ENCODE measurements around the gene SUGCT. TPM values are rescaled to one million over a fixed set of nuclear protein-coding genes. Genes with fewer than 3 reads are reported as not detected.

The SUGCT gene
- total RNA-seq, 1 experiment from 2014 or later, result 9.9 TPM

DNA sequence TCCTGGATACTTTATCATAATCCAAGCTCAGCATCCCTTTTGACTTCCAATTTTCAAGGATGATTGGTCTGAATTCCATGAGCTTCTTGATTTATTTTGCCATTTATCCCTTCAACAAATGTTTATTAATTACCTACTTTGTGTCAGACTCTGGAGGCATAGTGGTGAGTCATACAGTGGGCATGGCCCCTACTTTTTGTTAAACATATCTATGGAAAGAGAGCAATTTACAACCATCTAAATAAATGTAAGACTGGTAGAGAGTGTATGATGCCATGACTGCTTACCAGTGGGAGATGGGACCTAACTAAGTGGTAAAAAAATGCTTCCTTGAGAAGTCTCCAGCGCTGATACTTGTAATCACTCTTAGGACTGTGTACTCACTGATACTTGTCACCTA lies 286.6 kb downstream of the SUGCT start:
- H3K9me3 ChIP-seq, result no peaks in the 10 kb centered on the region
- Mint-ChIP-seq H3K4me3 (ENCODE audit: unreplicated experiment) (no peak overlapping the region), H3K36me3 (ENCODE audit: insufficient read depth, unreplicated experiment) (no peaks in the 10 kb centered on the region), H3K4me1 (ENCODE audit: low read depth, unreplicated experiment) (peaks cover 6% of the 10 kb centered on the region), H3K27me3 (ENCODE audit: insufficient read depth, unreplicated experiment) (no peaks in the 10 kb centered on the region), H3K27ac (ENCODE audit: unreplicated experiment) (no peak overlapping the region), H3K9me3 (ENCODE audit: unreplicated experiment) (no peaks in the 10 kb centered on the region)
- H3K4me3 ChIP-seq (ENCODE audit: low read depth, low read length), result no peak overlapping the region
- intact Hi-C loops (cut with micrococcal nuclease; ENCODE audit: unreplicated experiment), result no loop called here
- no peaks in the 10 kb centered on the region for H3K27me3 ChIP-seq (replicated peaks; ENCODE audit: control insufficient read depth, insufficient read depth, low read length)
- no peaks in the 10 kb centered on the region for H3K4me1 ChIP-seq
- no peak for DNase-seq
- no peaks in the 10 kb centered on the region for H3K36me3 ChIP-seq (ENCODE audit: control insufficient read depth, insufficient read depth, low read length)
- ChIA-PET POLR2A (no interaction called here), CTCF (no interaction called here)
- TF ChIP-seq, protein P1, sequence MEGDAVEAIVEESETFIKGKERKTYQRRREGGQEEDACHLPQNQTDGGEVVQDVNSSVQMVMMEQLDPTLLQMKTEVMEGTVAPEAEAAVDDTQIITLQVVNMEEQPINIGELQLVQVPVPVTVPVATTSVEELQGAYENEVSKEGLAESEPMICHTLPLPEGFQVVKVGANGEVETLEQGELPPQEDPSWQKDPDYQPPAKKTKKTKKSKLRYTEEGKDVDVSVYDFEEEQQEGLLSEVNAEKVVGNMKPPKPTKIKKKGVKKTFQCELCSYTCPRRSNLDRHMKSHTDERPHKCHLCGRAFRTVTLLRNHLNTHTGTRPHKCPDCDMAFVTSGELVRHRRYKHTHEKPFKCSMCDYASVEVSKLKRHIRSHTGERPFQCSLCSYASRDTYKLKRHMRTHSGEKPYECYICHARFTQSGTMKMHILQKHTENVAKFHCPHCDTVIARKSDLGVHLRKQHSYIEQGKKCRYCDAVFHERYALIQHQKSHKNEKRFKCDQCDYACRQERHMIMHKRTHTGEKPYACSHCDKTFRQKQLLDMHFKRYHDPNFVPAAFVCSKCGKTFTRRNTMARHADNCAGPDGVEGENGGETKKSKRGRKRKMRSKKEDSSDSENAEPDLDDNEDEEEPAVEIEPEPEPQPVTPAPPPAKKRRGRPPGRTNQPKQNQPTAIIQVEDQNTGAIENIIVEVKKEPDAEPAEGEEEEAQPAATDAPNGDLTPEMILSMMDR (IDR thresholded peaks at IDR 0.05; ENCODE audit: insufficient read depth in 1 of 2, low read depth in 1 of 2, low read length in 1 of 2, severe bottlenecking in 1 of 2, unreplicated experiment in 1 of 2), result no peak
- BruUV-seq (replicated peaks), result no TSS peak

DNA sequence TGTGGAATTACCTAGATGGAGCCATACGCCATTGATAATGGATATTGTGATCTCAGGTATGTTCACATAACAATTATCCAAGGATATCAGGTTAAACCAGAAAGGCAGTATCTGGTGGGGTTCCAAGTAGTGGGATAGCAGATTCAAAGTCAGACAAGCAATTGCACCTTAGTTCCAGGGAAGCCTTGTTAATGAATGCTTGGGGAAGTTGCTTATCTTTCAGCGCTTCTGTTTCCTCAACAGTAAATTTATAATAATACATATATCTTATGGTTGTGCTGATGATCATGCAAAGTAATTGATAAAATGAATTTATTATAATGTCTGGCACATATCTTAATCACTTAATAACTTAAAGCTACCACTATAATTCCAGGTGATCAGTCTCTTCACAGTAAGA lies 290.9 kb downstream of the SUGCT start:
- no peaks in the 10 kb centered on the region for H3K36me3 Mint-ChIP-seq (ENCODE audit: insufficient read depth, unreplicated experiment)
- H3K4me3 Mint-ChIP-seq (ENCODE audit: unreplicated experiment), result no peak overlapping the region
- Histone ChIP-seq H3K9me3 (no peaks in the 10 kb centered on the region), H3K36me3 (ENCODE audit: control insufficient read depth, insufficient read depth, low read length) (no peaks in the 10 kb centered on the region), H3K27me3 (replicated peaks; ENCODE audit: control insufficient read depth, insufficient read depth, low read length) (no peaks in the 10 kb centered on the region), H3K4me3 (ENCODE audit: low read depth, low read length) (no peak overlapping the region), H3K4me1 (no peaks in the 10 kb centered on the region)
- H3K4me1 Mint-ChIP-seq (ENCODE audit: low read depth, unreplicated experiment), result no peaks in the 10 kb centered on the region
- BruUV-seq (replicated peaks), result no TSS peak
- H3K9me3 Mint-ChIP-seq (ENCODE audit: unreplicated experiment), result no peaks in the 10 kb centered on the region
- no peak for DNase-seq
- peaks cover 2% of the 10 kb centered on the region for H3K27me3 Mint-ChIP-seq (ENCODE audit: insufficient read depth, unreplicated experiment)
- intact Hi-C loops (cut with micrococcal nuclease; ENCODE audit: unreplicated experiment), result no loop called here
- TF ChIP-seq, protein P1 (IDR thresholded peaks at IDR 0.05; ENCODE audit: insufficient read depth in 1 of 2, low read depth in 1 of 2, low read length in 1 of 2, severe bottlenecking in 1 of 2, unreplicated experiment in 1 of 2), result no peak
- POLR2A ChIA-PET, result no interaction called here
- H3K27ac Mint-ChIP-seq (ENCODE audit: unreplicated experiment), result no peak overlapping the region
- CTCF ChIA-PET, result no interaction called here

DNA sequence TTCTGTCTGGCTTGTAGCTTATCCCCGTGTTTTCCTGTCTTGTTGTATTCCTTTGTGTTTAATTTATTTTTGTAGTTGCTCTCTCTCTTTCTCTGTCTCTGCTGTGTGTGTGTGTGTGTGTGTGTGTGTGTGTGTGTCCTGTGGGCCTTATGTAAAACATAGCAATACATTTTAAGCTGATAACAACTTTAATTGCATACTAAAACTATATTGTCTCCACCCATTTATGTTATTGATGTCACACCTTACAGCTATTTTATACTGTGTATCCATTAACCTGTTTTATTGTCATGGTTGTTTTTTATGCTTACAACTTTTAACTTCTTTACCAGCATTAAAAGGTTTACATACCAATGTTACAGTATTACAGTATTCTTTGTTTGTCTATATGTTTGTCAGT lies 293.6 kb downstream of the SUGCT start:
- TF ChIP-seq, protein P1 (IDR thresholded peaks at IDR 0.05; ENCODE audit: insufficient read depth in 1 of 2, low read depth in 1 of 2, low read length in 1 of 2, severe bottlenecking in 1 of 2, unreplicated experiment in 1 of 2), result no peak
- no peak for DNase-seq
- peaks cover 10% of the 10 kb centered on the region for H3K9me3 Mint-ChIP-seq (ENCODE audit: unreplicated experiment)
- H3K27ac Mint-ChIP-seq (ENCODE audit: unreplicated experiment), result no peak overlapping the region
- CTCF ChIA-PET, result no interaction called here
- H3K27me3 Mint-ChIP-seq (ENCODE audit: insufficient read depth, unreplicated experiment), result peaks cover 2% of the 10 kb centered on the region
- H3K4me3 Mint-ChIP-seq (ENCODE audit: unreplicated experiment), result no peak overlapping the region
- H3K36me3 ChIP-seq (ENCODE audit: control insufficient read depth, insufficient read depth, low read length), result no peaks in the 10 kb centered on the region
- POLR2A ChIA-PET, result no interaction called here
- no peaks in the 10 kb centered on the region for H3K4me1 Mint-ChIP-seq (ENCODE audit: low read depth, unreplicated experiment)
- no TSS peak for BruUV-seq (replicated peaks)
- no peaks in the 10 kb centered on the region for H3K36me3 Mint-ChIP-seq (ENCODE audit: insufficient read depth, unreplicated experiment)
- intact Hi-C loops (cut with micrococcal nuclease; ENCODE audit: unreplicated experiment), result no loop called here
- H3K4me3 ChIP-seq (ENCODE audit: low read depth, low read length), result no peak overlapping the region
- no peaks in the 10 kb centered on the region for H3K4me1 ChIP-seq
- H3K27me3 ChIP-seq (replicated peaks; ENCODE audit: control insufficient read depth, insufficient read depth, low read length), result no peaks in the 10 kb centered on the region
- no peaks in the 10 kb centered on the region for H3K9me3 ChIP-seq
